AG10803 (cell line): ENCODE data around the gene KRTAP10-9.
"Not testable (repeated sequence)": the region's sequence is repeated elsewhere in the genome, so short reads cannot be mapped to it uniquely, and the experiment has no call there.

Source experiments
- DNase-seq: peaks from one replicate; pipeline ENCODE4 v3.0.0; 2010; ENCODE audit warnings: low read depth
- H3K4me3 ChIP-seq: 2 replicates; pipeline ENCODE4 v1.5.1; 2011; ENCODE audit warnings: mild to moderate bottlenecking, low read length, control low read depth
- TF ChIP-seq, protein P1 (sequence below): conservative IDR thresholded peaks from 2 replicates; pipeline ENCODE4 v1.5.1; 2011; ENCODE audit warnings: mild to moderate bottlenecking, low read length, control low read depth, inconsistent platforms

Gene KRTAP10-9

DNA sequence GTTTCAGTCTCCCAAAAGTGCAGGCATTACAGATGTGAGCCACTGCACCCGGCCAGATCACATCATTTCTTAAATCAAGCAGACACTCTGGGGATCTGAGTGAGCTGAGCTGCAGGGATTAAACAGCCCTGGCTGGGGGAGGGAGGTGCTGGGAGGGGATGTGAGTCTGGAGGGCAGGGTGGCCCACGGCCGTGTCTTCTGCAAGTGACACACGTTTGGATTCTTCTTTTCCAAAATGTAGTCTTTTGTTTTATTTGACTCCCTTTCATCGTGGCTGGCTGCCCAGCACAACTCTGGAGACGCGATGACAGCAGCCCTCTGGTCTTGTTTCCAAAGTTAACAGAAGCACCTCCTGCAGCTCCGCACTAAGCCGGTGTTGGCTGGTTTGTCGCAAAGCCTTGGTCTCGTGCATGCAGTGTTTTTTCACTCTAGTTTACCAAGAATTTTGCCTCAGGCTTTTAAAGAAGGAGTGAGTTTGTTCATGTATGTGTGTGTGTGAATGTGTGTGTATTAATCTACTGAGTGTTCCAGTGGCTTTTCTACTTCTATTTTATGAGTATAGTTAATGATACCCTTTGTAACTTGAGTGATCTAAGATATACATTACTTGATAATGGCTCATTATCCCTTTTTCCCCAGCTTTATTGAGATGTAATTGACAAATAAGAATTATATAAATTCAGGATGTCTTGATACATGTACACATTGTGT, 43.6 kb upstream of the KRTAP10-9 start:
- TF ChIP-seq, protein P1, sequence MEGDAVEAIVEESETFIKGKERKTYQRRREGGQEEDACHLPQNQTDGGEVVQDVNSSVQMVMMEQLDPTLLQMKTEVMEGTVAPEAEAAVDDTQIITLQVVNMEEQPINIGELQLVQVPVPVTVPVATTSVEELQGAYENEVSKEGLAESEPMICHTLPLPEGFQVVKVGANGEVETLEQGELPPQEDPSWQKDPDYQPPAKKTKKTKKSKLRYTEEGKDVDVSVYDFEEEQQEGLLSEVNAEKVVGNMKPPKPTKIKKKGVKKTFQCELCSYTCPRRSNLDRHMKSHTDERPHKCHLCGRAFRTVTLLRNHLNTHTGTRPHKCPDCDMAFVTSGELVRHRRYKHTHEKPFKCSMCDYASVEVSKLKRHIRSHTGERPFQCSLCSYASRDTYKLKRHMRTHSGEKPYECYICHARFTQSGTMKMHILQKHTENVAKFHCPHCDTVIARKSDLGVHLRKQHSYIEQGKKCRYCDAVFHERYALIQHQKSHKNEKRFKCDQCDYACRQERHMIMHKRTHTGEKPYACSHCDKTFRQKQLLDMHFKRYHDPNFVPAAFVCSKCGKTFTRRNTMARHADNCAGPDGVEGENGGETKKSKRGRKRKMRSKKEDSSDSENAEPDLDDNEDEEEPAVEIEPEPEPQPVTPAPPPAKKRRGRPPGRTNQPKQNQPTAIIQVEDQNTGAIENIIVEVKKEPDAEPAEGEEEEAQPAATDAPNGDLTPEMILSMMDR = no peak
- no peak overlapping the region for H3K4me3 ChIP-seq
- no peak for DNase-seq

DNA sequence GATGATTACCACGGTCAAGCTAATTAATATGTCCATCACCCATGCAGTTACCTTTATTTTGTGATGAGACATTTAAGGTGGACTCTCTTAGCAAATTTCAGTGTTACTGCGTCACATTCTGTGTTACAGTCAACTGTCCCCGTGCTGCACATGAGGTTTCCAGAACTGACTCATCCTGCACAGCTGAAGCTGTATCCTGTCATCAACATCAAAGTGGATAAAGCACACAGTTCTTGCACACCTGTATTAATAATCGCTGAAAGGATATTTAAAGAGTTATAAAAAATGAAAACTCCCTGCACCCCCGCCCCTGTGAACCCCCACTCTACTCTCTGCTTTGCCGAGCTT, 43.1 kb upstream of the KRTAP10-9 start:
- H3K4me3 ChIP-seq = no peak overlapping the region
- TF ChIP-seq, protein P1 = no peak
- no peak for DNase-seq

DNA sequence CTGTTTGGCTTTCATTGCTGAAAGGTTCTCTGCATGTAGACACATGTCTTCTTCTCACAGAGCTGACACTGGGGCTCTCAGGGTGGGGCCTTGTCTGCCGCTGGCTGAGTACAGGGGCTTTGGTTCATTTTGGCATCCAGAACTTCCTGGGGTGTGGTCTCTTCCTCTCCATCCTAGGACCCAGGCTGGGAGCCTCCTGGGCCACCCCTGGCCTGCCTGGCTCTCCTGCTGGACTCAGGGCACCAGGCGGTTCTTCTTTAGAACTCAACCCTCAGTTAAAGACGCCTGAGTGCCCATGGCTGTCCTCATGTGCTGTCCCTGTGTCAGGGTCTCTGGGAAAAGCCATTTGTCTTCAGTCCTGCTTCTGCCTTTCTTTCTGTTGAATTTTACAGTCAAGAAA, 41.0 kb upstream of the KRTAP10-9 start:
- TF ChIP-seq, protein P1 = no peak

DNA sequence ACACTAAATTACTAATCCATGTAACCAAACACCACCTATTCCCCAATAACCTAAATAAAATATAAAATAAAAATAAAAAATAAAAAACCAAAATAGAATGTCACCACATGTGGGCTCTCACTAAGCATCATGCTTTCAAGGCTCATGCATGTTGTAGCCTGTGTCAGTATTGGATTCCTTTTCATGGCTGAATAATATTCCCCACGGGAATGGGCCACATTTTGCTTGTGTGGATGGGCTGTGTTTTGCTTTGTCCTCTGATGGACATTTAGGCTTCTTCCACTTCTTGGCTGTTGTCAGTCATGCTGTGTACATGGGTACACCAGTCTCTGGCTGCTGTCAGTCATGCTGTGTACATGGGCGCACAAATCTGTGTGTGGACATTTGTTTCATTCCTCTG, 37.8 kb upstream of the KRTAP10-9 start:
- DNase-seq = no peak
- TF ChIP-seq, protein P1 = no peak
- H3K4me3 ChIP-seq = no peak overlapping the region

More for the DNA sequence above, 41.0 kb upstream of the KRTAP10-9 start:
- DNase-seq = no peak
- no peak overlapping the region for H3K4me3 ChIP-seq

DNA sequence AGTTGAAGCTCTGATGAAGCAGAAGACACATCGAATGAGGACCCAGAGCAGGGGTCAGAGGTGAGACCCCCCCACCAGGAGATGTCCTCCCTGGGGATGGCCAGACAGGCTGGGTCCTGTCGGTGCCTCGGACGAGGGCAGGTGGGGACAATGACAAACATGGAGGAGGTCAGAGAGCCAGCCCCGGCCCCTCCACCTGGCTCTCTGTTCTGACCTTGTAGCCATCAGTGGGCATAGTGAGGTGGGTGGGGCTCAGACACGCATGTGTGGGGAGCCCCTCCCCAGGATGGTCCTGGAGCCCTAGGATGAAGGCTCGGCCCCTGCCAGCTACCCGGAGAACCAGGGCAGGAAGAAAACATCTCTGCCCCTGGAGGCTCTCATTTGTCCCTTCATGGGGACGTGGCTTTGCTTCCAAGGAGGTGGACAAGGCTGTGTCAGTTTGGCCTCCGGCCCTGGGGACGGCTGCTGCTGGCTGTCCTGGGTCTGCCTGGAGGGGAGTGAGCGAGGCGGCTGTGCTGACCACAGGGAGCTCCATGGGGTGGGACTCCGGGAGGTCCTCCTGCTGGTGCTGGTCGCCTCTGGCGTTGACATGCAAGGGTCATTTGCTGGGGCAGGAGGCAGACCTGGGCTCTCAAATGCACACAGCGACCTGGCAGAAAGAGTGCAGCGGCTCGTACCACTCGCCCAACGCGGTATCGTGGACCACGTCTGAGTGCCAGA, 37.1 kb upstream of the KRTAP10-9 start:
- TF ChIP-seq, protein P1 = no peak
- DNase-seq = no peak
- no peak overlapping the region for H3K4me3 ChIP-seq

DNA sequence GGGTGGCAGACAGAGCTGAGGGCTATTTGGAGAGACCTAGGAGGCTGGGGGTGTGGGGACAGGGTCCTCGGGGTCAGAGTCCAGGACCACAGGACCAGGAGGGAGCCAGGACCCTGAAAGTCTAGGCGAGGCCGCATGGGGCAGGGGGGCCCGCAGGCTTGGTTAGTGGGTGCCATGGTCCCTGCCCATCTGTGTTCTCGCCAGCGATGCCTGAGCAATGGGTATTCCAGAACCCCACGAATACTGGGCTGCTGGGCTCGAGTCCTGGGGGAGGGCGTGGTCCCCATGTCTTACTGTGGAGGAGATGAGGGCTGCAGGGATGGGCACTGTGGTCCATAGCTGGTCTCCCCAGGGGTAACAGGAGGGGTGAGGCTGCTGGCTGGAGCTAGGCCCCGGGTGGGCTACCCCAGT, 36.6 kb upstream of the KRTAP10-9 start:
- no peak overlapping the region for H3K4me3 ChIP-seq
- TF ChIP-seq, protein P1 = no peak
- no peak for DNase-seq

DNA sequence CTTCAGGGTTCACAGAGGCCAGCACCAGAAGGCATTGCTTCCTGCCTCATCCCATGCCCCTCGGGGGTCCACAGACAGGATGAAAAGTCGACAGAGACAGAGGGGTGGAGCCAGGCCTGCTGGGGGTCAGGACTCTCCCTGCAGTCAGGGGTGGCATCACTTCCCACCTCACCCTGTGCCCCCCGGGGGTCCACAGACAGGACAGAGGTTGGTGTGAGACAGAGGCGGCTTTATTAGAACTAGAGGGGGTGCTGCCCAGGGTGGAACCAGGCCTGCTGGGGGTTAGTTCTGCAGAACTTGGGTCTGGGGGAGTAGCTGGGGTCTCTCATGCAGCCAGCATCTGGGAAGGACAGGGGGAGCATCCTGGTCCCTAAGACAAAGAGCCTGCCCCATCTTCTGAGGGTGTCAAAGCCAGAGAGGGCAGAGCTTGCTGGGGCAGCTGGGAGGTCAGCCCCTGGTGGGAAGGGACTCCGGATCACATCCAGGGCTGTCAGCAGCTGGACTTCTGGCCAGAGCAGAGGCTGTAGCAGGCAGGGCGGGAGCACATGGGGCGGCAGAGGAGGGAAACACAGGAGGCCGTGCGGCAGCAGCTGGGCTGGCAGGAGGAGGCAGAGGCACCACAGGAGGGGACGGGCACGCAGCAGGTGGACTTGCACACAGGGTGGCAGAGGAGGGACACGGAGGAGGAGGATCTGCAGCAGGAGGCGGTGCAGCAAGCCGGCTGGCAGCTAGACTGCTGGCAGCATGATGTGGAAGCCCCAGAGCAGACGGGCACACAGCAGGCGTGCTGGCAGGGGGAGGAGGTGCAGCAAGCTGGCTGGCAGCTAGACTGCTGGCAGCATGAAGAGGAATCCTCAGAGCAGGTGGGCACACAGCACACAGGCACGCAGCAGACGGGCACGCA, 35.7 kb upstream of the KRTAP10-9 start:
- not testable (repeated sequence) for DNase-seq

DNA sequence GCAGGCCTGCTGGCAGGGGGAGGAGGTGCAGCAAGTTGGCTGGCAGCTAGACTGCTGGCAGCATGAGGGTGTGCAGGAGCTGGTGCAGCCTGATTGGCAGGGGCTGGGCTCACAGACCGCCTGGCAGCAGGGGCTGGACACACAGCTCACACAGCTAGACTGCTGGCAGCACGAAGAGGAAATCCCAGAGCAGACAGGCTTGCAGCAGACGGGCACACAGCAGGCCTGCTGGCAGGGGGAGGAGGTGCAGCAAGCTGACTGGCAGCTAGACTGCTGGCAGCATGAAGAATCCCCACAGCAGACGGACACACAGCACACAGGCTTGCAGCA, 35.1 kb upstream of the KRTAP10-9 start:
- DNase-seq, H3K4me3 ChIP-seq: not testable (repeated sequence)

More for the DNA sequence above, 35.7 kb upstream of the KRTAP10-9 start:
- H3K4me3 ChIP-seq = not testable (repeated sequence)
